Measurements from ENCODE around the gene PIEZO2. TPM values are rescaled to one million over a fixed set of nuclear protein-coding genes. Genes with fewer than 3 reads are reported as not detected.

Gene PIEZO2
- total and polyA plus RNA-seq, 2 of the 8 experiments (the other 6 are each of a cell fraction or from before 2014, with no cell fraction given) = 4.7 to 16.5 TPM

DNA sequence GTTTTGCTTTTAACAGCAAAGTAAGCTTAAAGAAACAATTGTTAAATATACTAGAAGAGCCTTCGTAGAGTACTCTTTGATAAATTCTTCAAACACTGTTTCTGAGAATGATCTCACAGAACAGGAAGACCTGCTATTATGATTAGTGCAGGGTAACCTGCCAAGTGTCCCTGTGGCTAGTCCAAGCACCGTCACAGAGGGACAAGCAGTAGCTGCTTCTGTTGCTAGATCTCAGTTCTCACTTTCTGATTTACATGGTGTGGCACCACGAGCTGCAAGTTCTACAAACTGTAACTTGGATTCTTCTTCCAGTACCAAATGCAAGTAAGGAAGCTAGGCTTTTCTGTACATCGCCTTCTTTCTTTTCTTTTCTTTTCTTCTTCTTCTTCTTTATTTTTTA, 121.5 kb downstream of the PIEZO2 start:
- Histone ChIP-seq H3K4me3 (ENCODE audit: extremely low read depth in 1 of 4, insufficient read depth in 2 of 4, low read depth in 3 of 4, low read length in 4 of 4) (no peak overlapping the region), H2AFZ (ENCODE audit: low read length) (no peak overlapping the region), H4K20me1 (replicated peaks in 1 of 2; ENCODE audit: control insufficient read depth in 1 of 2, insufficient read depth in 2 of 2, low read length in 2 of 2) (no peaks in the 10 kb centered on the region), H4K8ac (ENCODE audit: extremely low read depth, insufficient read depth, low read length) (no peak overlapping the region), H2BK20ac (ENCODE audit: low read length) (no peak overlapping the region), H2BK12ac (ENCODE audit: low read depth, low read length) (no peak overlapping the region), H3K4me2 (ENCODE audit: insufficient read depth in 1 of 2, low read depth in 2 of 2, low read length in 2 of 2) (no peak overlapping the region), H3K79me1 (ENCODE audit: low read depth, low read length) (no peaks in the 10 kb centered on the region), H3K27ac (ENCODE audit: low read depth, low read length) (no peak overlapping the region), H3K23me2 (ENCODE audit: low read depth, low read length) (no peaks in the 10 kb centered on the region), H4K5ac (ENCODE audit: insufficient read length, low read depth, low read length) (no peak overlapping the region), H3K4me1 (replicated peaks in 1 of 4; ENCODE audit: control insufficient read depth in 3 of 4, insufficient read depth in 4 of 4, low read length in 3 of 4) (no peaks in the 10 kb centered on the region), H3K79me2 (ENCODE audit: control insufficient read depth in 1 of 2, insufficient read depth in 2 of 2, low read length in 2 of 2) (no peaks in the 10 kb centered on the region), H2BK5ac (ENCODE audit: low read depth, low read length) (no peak overlapping the region), H3K14ac (ENCODE audit: insufficient read length) (no peak overlapping the region), H3K9ac (replicated peaks in 1 of 4; ENCODE audit: extremely low read depth in 1 of 4, low read depth in 3 of 4, low read length in 3 of 4) (no peak overlapping the region), H3K56ac (replicated peaks; ENCODE audit: insufficient read length, low read depth, low read length) (no peak overlapping the region), H3K18ac (ENCODE audit: extremely low read depth, low read length) (no peak overlapping the region), H3K23ac (ENCODE audit: insufficient read length) (no peak overlapping the region), H3K4ac (replicated peaks; ENCODE audit: insufficient read length, low read depth, low read length) (no peak overlapping the region), H2AK5ac (ENCODE audit: low read depth, low read length) (no peak overlapping the region), H3K9me3 (ENCODE audit: insufficient read depth in 2 of 2, low read depth in 1 of 2, low read length in 1 of 2) (peaks cover 0 to 8% of the 10 kb centered on the region in 2 experiments; a peak in 1 of 4 replicates), H4K91ac (replicated peaks; ENCODE audit: insufficient read length, low read length) (no peak overlapping the region), H2BK15ac (ENCODE audit: low read length) (no peak overlapping the region), H2BK120ac (replicated peaks; ENCODE audit: low read depth, low read length) (no peak overlapping the region), H3K36me3 (ENCODE audit: control insufficient read depth in 2 of 4, insufficient read depth in 4 of 4, low read length in 3 of 4) (no peaks in the 10 kb centered on the region), H3K27me3 (replicated peaks in 1 of 4; ENCODE audit: control insufficient read depth in 3 of 4, extremely low read depth in 1 of 4, insufficient read depth in 3 of 4, low read length in 3 of 4) (no peaks in the 10 kb centered on the region)
- ChIA-PET POLR2A (ENCODE audit: partially characterized antibody) (no interaction called here), CTCF (ENCODE audit: partially characterized antibody) (interaction anchor here (1.1 to 3.2 kb wide), 5 partner anchors 12 to 283 kb away, joined by 3 to 12 read pairs (median 4); no protein-coding TSS in a partner anchor)
- no peak for FAIRE-seq
- DNase-seq (ENCODE audit: low read depth in 1 of 2, low spot score in 2 of 2) = no peak
- 84% methylated on average over 4 of the region's 4 CpGs; no CpG with 5 or more reads in 1 of the 2 experiments for WGBS, 2 experiments (ENCODE audit: extremely low coverage in 1 of 2, insufficient coverage in 1 of 2, insufficient read length in 1 of 2, insufficient replicate concordance in 2 of 2, low coverage in 1 of 2, low lambda C conversion rate in 2 of 2, missing lambda C conversion rate in 1 of 2)
- TF ChIP-seq CBX5 (IDR thresholded peaks at IDR 0.05; ENCODE audit: low read depth, low read length) (no peak), BRCA1 (IDR thresholded peaks at IDR 0.05; ENCODE audit: low read depth, low read length) (no peak), TEAD4 (IDR thresholded peaks at IDR 0.05; ENCODE audit: low read depth, low read length) (no peak), RNF2 (IDR thresholded peaks at IDR 0.05; ENCODE audit: borderline replicate concordance, low read depth, low read length, missing control alignments, poor library complexity, severe bottlenecking) (no peak), RAD21 (IDR thresholded peaks at IDR 0.05 in 1 of 2, conservative IDR thresholded peaks at IDR 0.05 in 1 of 2; ENCODE audit: low read depth in 2 of 2, low read length in 2 of 2) (no peak)
- TF ChIP-seq, protein P1, sequence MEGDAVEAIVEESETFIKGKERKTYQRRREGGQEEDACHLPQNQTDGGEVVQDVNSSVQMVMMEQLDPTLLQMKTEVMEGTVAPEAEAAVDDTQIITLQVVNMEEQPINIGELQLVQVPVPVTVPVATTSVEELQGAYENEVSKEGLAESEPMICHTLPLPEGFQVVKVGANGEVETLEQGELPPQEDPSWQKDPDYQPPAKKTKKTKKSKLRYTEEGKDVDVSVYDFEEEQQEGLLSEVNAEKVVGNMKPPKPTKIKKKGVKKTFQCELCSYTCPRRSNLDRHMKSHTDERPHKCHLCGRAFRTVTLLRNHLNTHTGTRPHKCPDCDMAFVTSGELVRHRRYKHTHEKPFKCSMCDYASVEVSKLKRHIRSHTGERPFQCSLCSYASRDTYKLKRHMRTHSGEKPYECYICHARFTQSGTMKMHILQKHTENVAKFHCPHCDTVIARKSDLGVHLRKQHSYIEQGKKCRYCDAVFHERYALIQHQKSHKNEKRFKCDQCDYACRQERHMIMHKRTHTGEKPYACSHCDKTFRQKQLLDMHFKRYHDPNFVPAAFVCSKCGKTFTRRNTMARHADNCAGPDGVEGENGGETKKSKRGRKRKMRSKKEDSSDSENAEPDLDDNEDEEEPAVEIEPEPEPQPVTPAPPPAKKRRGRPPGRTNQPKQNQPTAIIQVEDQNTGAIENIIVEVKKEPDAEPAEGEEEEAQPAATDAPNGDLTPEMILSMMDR (IDR thresholded peaks at IDR 0.05; ENCODE audit: control extremely low read depth in 1 of 3, insufficient read depth in 1 of 3, low read depth in 1 of 3, low read length in 3 of 3) = no peak
